ENCODE data around the gene SYF2. TPM values are rescaled to one million over a fixed set of nuclear protein-coding genes. Genes with fewer than 3 reads are reported as not detected.

Gene SYF2
- total and polyA plus RNA-seq, 9 donors: 38.2 to 141 (median 72.2) TPM

DNA sequence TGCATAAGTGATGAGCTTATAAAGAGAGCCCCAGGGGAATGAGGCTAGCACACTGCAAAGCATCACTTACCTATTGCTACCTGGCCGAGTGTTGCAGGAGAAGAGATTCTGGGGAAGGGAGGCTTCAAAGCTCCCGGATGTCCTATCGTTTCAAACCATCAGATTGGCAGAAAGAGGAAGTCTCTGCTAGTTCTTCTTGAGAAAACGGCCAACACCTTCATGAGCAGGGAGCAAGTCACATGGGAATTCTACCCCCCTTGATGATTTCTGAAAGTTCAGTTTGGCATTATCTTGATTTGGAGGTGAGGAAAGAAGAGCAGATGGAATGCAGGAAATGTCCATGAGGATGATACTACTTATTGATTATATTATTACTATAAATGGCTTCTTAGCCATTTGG lies 16.2 kb downstream of the SYF2 start:
- H3K27me3 ChIP-seq: no peaks in the 10 kb centered on the region
- no peaks in the 10 kb centered on the region for H3K4me1 ChIP-seq (ENCODE audit: insufficient read depth)
- no peaks in the 10 kb centered on the region for H3K9me3 ChIP-seq
- H3K27ac ChIP-seq: no peak overlapping the region
- TF ChIP-seq POLR2A (IDR thresholded peaks at IDR 0.05): no peak
- TF ChIP-seq, protein P1, sequence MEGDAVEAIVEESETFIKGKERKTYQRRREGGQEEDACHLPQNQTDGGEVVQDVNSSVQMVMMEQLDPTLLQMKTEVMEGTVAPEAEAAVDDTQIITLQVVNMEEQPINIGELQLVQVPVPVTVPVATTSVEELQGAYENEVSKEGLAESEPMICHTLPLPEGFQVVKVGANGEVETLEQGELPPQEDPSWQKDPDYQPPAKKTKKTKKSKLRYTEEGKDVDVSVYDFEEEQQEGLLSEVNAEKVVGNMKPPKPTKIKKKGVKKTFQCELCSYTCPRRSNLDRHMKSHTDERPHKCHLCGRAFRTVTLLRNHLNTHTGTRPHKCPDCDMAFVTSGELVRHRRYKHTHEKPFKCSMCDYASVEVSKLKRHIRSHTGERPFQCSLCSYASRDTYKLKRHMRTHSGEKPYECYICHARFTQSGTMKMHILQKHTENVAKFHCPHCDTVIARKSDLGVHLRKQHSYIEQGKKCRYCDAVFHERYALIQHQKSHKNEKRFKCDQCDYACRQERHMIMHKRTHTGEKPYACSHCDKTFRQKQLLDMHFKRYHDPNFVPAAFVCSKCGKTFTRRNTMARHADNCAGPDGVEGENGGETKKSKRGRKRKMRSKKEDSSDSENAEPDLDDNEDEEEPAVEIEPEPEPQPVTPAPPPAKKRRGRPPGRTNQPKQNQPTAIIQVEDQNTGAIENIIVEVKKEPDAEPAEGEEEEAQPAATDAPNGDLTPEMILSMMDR (IDR thresholded peaks at IDR 0.05): no peak
- TF ChIP-seq EP300 (IDR thresholded peaks at IDR 0.05): no peak
- intact Hi-C loops (cut with DNase I): no loop called here
- 76 to 84% (median 84%) methylated on average over 4 of the region's 4 CpGs for WGBS, 3 donors
- no peaks in the 10 kb centered on the region for H3K36me3 ChIP-seq
- DNase-seq: no peak
- no peak overlapping the region for H3K4me3 ChIP-seq

DNA sequence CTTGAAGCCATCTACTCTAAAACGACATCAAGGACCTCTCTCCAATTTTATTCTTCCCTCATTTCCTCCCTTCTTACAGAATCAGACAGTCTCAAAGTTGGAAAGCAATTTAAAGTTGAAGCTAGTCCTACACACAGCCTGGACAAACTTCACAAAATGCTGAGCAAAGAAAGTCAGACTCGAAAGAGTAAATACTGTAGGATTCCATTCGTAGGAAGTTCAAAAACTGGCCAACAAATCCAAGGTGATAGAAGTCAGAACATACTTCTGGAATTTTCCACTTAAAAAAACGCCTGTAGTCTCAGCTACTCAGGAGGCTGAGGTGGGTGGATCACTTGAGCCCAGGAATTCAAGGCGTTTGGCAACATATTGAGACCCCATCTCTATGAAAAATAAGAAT lies 19.6 kb downstream of the SYF2 start:
- TF ChIP-seq, protein P1 (IDR thresholded peaks at IDR 0.05): no peak
- TF ChIP-seq EP300 (IDR thresholded peaks at IDR 0.05) (no peak), POLR2A (IDR thresholded peaks at IDR 0.05) (no peak)
- Histone ChIP-seq H3K9me3 (no peaks in the 10 kb centered on the region), H3K27ac (no peak overlapping the region), H3K4me3 (no peak overlapping the region), H3K36me3 (no peaks in the 10 kb centered on the region), H3K27me3 (no peaks in the 10 kb centered on the region), H3K4me1 (ENCODE audit: insufficient read depth) (no peaks in the 10 kb centered on the region)
- intact Hi-C loops (cut with DNase I): no loop called here
- no peak for DNase-seq
- 40 to 50% (median 41%) methylated on average over 5 of the region's 5 CpGs for WGBS, 3 donors

DNA sequence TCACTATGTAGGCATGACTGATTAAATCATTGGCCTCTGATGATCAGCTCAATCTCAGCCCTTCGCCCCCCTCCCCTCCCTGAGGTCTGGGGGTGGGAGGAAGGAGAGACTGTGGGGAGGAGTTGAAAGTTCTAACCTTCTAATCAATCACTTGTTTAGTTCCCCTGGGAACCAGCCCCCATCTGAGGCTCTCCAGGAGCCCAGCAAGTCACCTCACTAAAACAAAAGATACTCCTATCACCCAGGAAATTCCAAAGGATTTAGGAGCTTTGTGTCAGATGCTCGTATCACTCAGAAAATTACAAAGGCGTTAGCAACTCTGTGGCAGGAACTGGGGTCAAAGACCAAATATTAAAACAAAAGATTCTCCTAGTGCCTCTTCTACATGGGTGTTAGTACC lies 21.6 kb downstream of the SYF2 start:
- 31 to 36% (median 33%) methylated on average over 3 of the region's 3 CpGs for WGBS, 3 donors
- intact Hi-C loops (cut with DNase I): no loop called here
- DNase-seq: no peak
- no peaks in the 10 kb centered on the region for H3K36me3 ChIP-seq
- no peak overlapping the region for H3K4me3 ChIP-seq
- no peak for TF ChIP-seq POLR2A (IDR thresholded peaks at IDR 0.05)
- TF ChIP-seq EP300 (IDR thresholded peaks at IDR 0.05): no peak
- TF ChIP-seq, protein P1 (IDR thresholded peaks at IDR 0.05): no peak
- H3K27ac ChIP-seq: no peak overlapping the region
- no peaks in the 10 kb centered on the region for H3K4me1 ChIP-seq (ENCODE audit: insufficient read depth)
- H3K9me3 ChIP-seq: no peaks in the 10 kb centered on the region
- no peaks in the 10 kb centered on the region for H3K27me3 ChIP-seq

DNA sequence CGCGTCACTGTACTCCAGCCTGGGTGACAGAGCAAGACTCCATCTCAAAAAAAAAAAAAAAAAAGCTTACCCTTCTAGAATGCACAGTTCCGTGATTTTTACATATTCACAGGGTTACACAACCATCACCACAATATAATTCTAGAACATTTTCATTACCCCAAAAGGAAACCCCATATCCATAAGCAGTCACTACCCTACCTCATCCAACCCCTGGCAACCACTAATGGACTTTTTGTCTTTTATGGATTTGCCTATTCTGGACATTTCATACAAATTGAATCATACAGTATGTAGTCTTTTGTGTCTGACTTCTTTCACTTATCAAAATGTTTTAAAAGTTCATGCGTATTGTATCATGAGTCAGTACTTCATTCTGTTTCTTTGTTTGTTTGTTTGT lies 22.8 kb downstream of the SYF2 start:
- H3K4me3 ChIP-seq: no peak overlapping the region
- no peak for TF ChIP-seq EP300 (IDR thresholded peaks at IDR 0.05)
- TF ChIP-seq POLR2A (IDR thresholded peaks at IDR 0.05): no peak
- TF ChIP-seq, protein P1 (IDR thresholded peaks at IDR 0.05): no peak
- 82 to 86% (median 84%) methylated on average over 4 of the region's 4 CpGs for whole genome bisulfite sequencing, 3 donors
- no peak for DNase-seq
- H3K4me1 ChIP-seq (ENCODE audit: insufficient read depth): no peaks in the 10 kb centered on the region
- no peak overlapping the region for H3K27ac ChIP-seq
- no peaks in the 10 kb centered on the region for H3K27me3 ChIP-seq
- no peaks in the 10 kb centered on the region for H3K9me3 ChIP-seq
- intact Hi-C loops (cut with DNase I): no loop called here
- no peaks in the 10 kb centered on the region for H3K36me3 ChIP-seq
